ENCODE results near the gene TRPM3.

DNA sequence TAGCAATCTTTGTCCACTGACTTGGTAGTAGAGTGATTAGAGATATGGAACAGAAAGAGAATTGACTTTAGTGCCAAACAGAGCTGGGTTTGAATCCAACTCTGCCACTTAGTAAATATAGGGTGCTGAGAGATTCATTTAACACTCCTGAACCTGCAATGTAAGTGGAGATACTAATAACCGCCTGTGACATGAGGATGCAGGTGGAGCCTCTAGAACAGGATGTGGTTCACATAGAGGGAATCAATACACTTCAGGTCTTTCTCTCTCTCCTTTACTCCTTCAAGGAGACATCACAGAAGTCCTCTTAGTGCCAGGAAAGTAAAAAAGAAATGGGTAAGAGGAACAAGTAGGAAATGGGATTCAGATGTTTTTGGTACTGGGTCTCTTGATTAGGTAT is 49.8 kb downstream of the TRPM3 start:
- TF ChIP-seq L3MBTL2 (IDR thresholded peaks at IDR 0.05) (no peak), FOXA1 (IDR thresholded peaks at IDR 0.05; ENCODE audit: borderline replicate concordance) (no peak), POLR2A (conservative IDR thresholded peaks at IDR 0.05) (no peak), SIN3A (IDR thresholded peaks at IDR 0.05; ENCODE audit: borderline replicate concordance in 2 of 2, control insufficient read depth in 1 of 2, low read depth in 2 of 2, low read length in 2 of 2) (no peak), ESRRA (IDR thresholded peaks at IDR 0.05; ENCODE audit: borderline replicate concordance, low read depth) (no peak), YBX1 (IDR thresholded peaks at IDR 0.05) (no peak), FOXK2 (conservative IDR thresholded peaks at IDR 0.05 in 1 of 2, IDR thresholded peaks at IDR 0.05 in 1 of 2; ENCODE audit: low read depth in 2 of 2) (no peak)
- TF ChIP-seq, protein P1, sequence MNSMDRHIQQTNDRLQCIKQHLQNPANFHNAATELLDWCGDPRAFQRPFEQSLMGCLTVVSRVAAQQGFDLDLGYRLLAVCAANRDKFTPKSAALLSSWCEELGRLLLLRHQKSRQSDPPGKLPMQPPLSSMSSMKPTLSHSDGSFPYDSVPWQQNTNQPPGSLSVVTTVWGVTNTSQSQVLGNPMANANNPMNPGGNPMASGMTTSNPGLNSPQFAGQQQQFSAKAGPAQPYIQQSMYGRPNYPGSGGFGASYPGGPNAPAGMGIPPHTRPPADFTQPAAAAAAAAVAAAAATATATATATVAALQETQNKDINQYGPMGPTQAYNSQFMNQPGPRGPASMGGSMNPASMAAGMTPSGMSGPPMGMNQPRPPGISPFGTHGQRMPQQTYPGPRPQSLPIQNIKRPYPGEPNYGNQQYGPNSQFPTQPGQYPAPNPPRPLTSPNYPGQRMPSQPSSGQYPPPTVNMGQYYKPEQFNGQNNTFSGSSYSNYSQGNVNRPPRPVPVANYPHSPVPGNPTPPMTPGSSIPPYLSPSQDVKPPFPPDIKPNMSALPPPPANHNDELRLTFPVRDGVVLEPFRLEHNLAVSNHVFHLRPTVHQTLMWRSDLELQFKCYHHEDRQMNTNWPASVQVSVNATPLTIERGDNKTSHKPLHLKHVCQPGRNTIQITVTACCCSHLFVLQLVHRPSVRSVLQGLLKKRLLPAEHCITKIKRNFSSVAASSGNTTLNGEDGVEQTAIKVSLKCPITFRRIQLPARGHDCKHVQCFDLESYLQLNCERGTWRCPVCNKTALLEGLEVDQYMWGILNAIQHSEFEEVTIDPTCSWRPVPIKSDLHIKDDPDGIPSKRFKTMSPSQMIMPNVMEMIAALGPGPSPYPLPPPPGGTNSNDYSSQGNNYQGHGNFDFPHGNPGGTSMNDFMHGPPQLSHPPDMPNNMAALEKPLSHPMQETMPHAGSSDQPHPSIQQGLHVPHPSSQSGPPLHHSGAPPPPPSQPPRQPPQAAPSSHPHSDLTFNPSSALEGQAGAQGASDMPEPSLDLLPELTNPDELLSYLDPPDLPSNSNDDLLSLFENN (IDR thresholded peaks at IDR 0.05; ENCODE audit: low read depth in 2 of 2, low read length in 2 of 2): no peak
- TF ChIP-seq, protein P2, sequence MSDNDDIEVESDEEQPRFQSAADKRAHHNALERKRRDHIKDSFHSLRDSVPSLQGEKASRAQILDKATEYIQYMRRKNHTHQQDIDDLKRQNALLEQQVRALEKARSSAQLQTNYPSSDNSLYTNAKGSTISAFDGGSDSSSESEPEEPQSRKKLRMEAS (CRISPR knock-in tag; IDR thresholded peaks at IDR 0.05): no peak
- TF ChIP-seq, protein P3, sequence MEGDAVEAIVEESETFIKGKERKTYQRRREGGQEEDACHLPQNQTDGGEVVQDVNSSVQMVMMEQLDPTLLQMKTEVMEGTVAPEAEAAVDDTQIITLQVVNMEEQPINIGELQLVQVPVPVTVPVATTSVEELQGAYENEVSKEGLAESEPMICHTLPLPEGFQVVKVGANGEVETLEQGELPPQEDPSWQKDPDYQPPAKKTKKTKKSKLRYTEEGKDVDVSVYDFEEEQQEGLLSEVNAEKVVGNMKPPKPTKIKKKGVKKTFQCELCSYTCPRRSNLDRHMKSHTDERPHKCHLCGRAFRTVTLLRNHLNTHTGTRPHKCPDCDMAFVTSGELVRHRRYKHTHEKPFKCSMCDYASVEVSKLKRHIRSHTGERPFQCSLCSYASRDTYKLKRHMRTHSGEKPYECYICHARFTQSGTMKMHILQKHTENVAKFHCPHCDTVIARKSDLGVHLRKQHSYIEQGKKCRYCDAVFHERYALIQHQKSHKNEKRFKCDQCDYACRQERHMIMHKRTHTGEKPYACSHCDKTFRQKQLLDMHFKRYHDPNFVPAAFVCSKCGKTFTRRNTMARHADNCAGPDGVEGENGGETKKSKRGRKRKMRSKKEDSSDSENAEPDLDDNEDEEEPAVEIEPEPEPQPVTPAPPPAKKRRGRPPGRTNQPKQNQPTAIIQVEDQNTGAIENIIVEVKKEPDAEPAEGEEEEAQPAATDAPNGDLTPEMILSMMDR (IDR thresholded peaks at IDR 0.05 in 2 of 3, conservative IDR thresholded peaks at IDR 0.05 in 1 of 3; ENCODE audit: insufficient read depth in 2 of 3, low read depth in 1 of 3, low read length in 3 of 3): no peak
- TF ChIP-seq, protein P4, sequence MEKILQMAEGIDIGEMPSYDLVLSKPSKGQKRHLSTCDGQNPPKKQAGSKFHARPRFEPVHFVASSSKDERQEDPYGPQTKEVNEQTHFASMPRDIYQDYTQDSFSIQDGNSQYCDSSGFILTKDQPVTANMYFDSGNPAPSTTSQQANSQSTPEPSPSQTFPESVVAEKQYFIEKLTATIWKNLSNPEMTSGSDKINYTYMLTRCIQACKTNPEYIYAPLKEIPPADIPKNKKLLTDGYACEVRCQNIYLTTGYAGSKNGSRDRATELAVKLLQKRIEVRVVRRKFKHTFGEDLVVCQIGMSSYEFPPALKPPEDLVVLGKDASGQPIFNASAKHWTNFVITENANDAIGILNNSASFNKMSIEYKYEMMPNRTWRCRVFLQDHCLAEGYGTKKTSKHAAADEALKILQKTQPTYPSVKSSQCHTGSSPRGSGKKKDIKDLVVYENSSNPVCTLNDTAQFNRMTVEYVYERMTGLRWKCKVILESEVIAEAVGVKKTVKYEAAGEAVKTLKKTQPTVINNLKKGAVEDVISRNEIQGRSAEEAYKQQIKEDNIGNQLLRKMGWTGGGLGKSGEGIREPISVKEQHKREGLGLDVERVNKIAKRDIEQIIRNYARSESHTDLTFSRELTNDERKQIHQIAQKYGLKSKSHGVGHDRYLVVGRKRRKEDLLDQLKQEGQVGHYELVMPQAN (IDR thresholded peaks at IDR 0.05; ENCODE audit: borderline replicate concordance): no peak

All from K562 (cell line).